KMS-11 (cell line): ENCODE results near the gene ST3GAL2.
"Not testable (repeated sequence)": the region's sequence is repeated elsewhere in the genome, so short reads cannot be mapped to it uniquely, and the experiment has no call there.

Experiments
- H2AFZ ChIP-seq: fragments of 200-600 bp; sonication (generic); 2 replicates; pipeline ENCODE4 v1.6.1; 2016; ENCODE audit warnings: antibody characterized with exemption, mixed run types, low read depth
- H3K27ac ChIP-seq: fragments of 200-600 bp; sonication (generic); 2 replicates; pipeline ENCODE4 v1.6.1; 2016; ENCODE audit warnings: mild to moderate bottlenecking, mixed run types
- H3K27me3 ChIP-seq: fragments of 200-600 bp; sonication (generic); 2 replicates; pipeline ENCODE4 v1.6.1; 2017; ENCODE audit warnings: mild to moderate bottlenecking, low read depth, mixed run types, moderate library complexity; ENCODE audit not compliant: insufficient read depth
- H3K36me3 ChIP-seq: fragments of 200-600 bp; sonication (generic); 2 replicates; pipeline ENCODE4 v1.6.1; 2017; ENCODE audit warnings: mild to moderate bottlenecking, mixed run types; ENCODE audit not compliant: insufficient read depth
- H3K4me1 ChIP-seq: fragments of 200-600 bp; sonication (generic); 2 replicates; pipeline ENCODE4 v1.6.1; 2016; ENCODE audit warnings: mild to moderate bottlenecking, low read depth, mixed run types; ENCODE audit not compliant: poor library complexity, severe bottlenecking
- H3K4me2 ChIP-seq: fragments of 200-600 bp; sonication (generic); 2 replicates; pipeline ENCODE4 v1.7.0; 2016; ENCODE audit warnings: mild to moderate bottlenecking, mixed run types
- H3K4me3 ChIP-seq: fragments of 200-600 bp; sonication (generic); IDR thresholded peaks from 2 replicates; pipeline ENCODE4 v1.6.1; 2017; ENCODE audit warnings: low read depth, low read length, mixed read lengths; ENCODE audit not compliant: insufficient read depth
- H3K79me2 ChIP-seq: fragments of 200-600 bp; sonication (generic); 2 replicates; pipeline ENCODE4 v1.6.1; 2016; ENCODE audit warnings: low read depth, mixed run types; ENCODE audit not compliant: insufficient read depth
- H3K9ac ChIP-seq: fragments of 200-600 bp; sonication (generic); 2 replicates; pipeline ENCODE4 v1.6.1; 2016; ENCODE audit warnings: mild to moderate bottlenecking, mixed run types
- H4K20me1 ChIP-seq: fragments of 200-600 bp; sonication (generic); 2 replicates; pipeline ENCODE4 v1.6.1; 2016; ENCODE audit warnings: mild to moderate bottlenecking, mixed run types; ENCODE audit not compliant: insufficient read depth
- TF ChIP-seq, protein P1 (sequence below): fragments of 200-600 bp; sonication (generic); conservative IDR thresholded peaks from 2 replicates; pipeline ENCODE4 v1.6.1; 2017; ENCODE audit warnings: low read depth, mild to moderate bottlenecking, antibody characterized with exemption, low read length, moderate library complexity, mixed read lengths

Gene ST3GAL2

DNA sequence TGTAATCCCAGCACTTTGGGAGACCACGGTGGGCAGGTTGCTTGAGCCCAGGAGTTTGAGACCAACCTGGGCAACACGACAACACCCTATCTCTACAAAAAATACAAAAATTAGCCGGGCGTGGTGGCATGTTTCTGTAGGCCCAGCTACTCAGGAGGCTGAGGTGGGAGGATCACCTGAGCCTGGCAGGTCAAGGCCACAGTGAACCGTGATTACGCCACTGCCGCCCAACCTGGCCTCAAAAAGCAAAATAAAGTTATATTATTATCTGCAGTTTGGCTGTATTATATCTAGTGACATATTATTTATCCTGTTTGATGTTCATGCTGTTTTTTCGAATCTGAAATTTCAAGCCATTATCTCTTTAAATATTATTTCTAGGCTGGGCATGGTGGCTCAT lies 26.5 kb downstream of the ST3GAL2 start:
- Histone ChIP-seq H3K9ac (no peak overlapping the region), H2AFZ (no peak overlapping the region), H4K20me1 (no peaks in the 10 kb centered on the region), H3K4me3 (no peak overlapping the region), H3K36me3 (no peaks in the 10 kb centered on the region), H3K4me2 (no peak overlapping the region), H3K27me3 (no peaks in the 10 kb centered on the region), H3K79me2 (peaks cover 52% of the 10 kb centered on the region), H3K4me1 (peaks cover 84% of the 10 kb centered on the region), H3K27ac (no peak overlapping the region)
- TF ChIP-seq, protein P1, sequence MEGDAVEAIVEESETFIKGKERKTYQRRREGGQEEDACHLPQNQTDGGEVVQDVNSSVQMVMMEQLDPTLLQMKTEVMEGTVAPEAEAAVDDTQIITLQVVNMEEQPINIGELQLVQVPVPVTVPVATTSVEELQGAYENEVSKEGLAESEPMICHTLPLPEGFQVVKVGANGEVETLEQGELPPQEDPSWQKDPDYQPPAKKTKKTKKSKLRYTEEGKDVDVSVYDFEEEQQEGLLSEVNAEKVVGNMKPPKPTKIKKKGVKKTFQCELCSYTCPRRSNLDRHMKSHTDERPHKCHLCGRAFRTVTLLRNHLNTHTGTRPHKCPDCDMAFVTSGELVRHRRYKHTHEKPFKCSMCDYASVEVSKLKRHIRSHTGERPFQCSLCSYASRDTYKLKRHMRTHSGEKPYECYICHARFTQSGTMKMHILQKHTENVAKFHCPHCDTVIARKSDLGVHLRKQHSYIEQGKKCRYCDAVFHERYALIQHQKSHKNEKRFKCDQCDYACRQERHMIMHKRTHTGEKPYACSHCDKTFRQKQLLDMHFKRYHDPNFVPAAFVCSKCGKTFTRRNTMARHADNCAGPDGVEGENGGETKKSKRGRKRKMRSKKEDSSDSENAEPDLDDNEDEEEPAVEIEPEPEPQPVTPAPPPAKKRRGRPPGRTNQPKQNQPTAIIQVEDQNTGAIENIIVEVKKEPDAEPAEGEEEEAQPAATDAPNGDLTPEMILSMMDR: no peak

DNA sequence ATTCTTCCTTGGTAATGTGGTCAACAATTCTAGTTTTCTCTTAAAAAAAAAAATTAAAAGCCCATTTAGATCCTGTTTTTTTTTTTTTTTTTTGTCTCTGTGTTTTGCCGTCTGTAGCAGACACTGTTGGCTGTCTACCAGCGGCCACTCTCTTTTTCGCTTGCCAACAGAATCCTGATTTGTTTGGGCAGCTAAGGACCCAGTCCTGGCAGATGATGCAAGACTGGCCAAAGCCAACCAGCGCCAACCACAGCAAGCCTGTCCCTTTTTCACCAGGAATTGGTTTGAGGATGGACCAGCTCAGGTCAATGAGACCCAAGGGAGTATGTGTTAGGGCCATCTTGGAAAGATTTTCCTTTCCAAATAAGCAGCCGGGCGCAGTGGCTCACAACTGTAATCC lies 28.2 kb downstream of the ST3GAL2 start:
- no peaks in the 10 kb centered on the region for H3K27me3 ChIP-seq
- no peak overlapping the region for H3K4me3 ChIP-seq
- no peak overlapping the region for H3K27ac ChIP-seq
- TF ChIP-seq, protein P1: no peak
- no peaks in the 10 kb centered on the region for H3K36me3 ChIP-seq
- H4K20me1 ChIP-seq: no peaks in the 10 kb centered on the region
- no peak overlapping the region for H3K9ac ChIP-seq
- H3K4me1 ChIP-seq: peaks cover 86% of the 10 kb centered on the region
- no peak overlapping the region for H3K4me2 ChIP-seq
- peaks cover 59% of the 10 kb centered on the region for H3K79me2 ChIP-seq
- no peak overlapping the region for H2AFZ ChIP-seq

DNA sequence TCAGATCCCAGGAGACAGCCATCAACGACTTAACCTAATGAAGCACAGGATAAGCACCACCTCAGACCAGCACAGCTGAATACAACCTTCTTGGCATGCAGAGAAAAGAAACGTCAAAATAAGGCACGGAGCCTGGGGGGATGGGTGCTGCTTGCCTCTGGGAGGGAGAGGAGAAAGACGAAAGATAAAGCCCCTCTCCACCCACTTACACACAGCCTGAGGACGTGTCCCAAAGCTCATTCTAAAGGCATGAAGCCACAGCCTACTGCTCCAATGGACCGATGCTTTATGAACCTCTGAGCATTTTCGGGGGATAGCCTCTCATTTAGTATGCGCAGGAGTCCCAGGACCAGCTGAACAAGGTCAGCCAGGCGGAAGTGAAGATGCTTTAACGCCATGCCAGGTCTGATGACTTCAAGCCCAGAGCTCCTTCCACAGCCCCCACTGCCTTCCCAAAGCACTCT lies 31.1 kb downstream of the ST3GAL2 start:
- Histone ChIP-seq H2AFZ (no peak overlapping the region), H3K36me3 (no peaks in the 10 kb centered on the region), H3K27me3 (no peaks in the 10 kb centered on the region), H4K20me1 (no peaks in the 10 kb centered on the region), H3K9ac (no peak overlapping the region), H3K4me3 (no peak overlapping the region), H3K4me2 (no peak overlapping the region), H3K79me2 (peaks cover 56% of the 10 kb centered on the region), H3K4me1 (peaks cover 90% of the 10 kb centered on the region), H3K27ac (no peak overlapping the region; the same call in 1 of the 2 replicates)
- TF ChIP-seq, protein P1: no peak

DNA sequence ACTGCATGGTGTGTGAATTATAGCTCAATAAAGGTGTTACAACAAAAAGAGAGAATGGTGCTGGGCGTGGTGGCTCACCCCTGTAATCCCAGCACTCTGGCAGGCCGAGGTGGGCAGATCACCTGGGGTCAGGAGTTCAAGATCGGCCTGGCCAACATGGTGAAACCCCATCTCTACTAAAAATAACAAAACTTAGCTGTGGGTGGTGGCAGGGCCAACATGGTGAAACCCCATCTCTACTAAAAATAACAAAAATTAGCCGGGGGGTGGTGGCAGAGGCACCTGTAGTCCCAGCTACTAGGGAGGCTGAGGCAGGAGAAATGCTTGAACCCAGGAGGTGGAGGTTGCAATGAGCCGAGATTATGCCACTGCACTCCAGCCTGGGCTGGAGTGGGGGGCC lies 32.8 kb downstream of the ST3GAL2 start:
- not testable (repeated sequence) for H3K27me3 ChIP-seq, H4K20me1 ChIP-seq, H3K36me3 ChIP-seq, H2AFZ ChIP-seq, H3K4me3 ChIP-seq
- Histone ChIP-seq H3K4me2 (peak overlapping the region; percentile 84), H3K79me2 (peaks cover 58% of the 10 kb centered on the region; the same call in 1 of the 2 replicates), H3K9ac (0 out of 2 replicates have a peak overlapping the region, but pooled peaks have one; percentile 20), H3K27ac (peak overlapping the region; percentile 86; the same call in 1 of the 2 replicates), H3K4me1 (peaks cover 99% of the 10 kb centered on the region)

DNA sequence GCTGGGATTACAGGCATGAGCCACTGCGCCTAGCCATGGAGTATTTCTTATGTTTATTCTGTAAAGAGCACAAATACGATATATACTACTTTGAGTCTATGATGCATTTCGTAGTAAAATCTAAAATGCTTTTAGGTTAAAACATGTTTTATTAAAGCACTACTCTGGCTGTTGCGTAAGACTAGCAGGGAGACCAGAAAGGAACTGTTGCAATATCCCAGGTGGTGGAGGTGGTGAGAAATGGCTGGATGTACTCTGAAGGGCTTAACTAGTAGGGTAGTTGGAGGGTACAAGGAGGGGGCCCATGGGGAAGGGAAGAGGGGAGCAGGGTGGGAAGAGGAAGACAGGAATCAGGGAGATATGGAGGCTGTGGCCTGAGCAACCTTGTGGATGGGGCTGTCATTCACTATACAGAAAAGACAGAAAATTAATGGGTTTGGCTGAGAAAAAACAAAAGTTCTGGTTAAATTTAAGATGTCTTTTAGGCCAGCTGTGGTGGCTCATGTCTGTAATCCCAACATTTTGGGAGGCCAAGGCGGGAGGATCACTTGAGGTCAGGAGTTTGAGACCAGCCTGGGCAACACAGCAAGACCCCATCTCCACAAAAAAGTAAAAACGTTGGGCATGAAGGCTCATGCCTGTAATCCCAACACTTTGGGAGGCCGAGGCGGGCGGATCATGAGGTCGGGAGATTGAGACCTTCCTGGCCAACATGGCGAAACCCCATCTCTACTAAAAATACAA lies 35.8 kb downstream of the ST3GAL2 start:
- peaks cover 52% of the 10 kb centered on the region; the same call in 1 of the 2 replicates for H3K79me2 ChIP-seq
- TF ChIP-seq, protein P1: no peak
- peaks cover 74% of the 10 kb centered on the region for H3K4me1 ChIP-seq
- no peaks in the 10 kb centered on the region for H3K27me3 ChIP-seq
- no peak overlapping the region for H3K9ac ChIP-seq
- no peaks in the 10 kb centered on the region for H4K20me1 ChIP-seq
- no peak overlapping the region for H3K4me3 ChIP-seq
- H3K36me3 ChIP-seq: no peaks in the 10 kb centered on the region
- no peak overlapping the region for H2AFZ ChIP-seq
- peak overlapping the region; percentile 86 for H3K27ac ChIP-seq
- peak overlapping the region; percentile 84; the same call in 1 of the 2 replicates for H3K4me2 ChIP-seq
